Hematopoietic multipotent progenitor cell treated with erythropoietin and hydrocortisone succinate and interleukin-3 and kit ligand, for 4 days (in vitro differentiated cells): ENCODE data around the gene SHBG.
A peak's percentile ranks its signal among the peaks of the same experiment; 100 is the strongest.
"Not testable (repeated sequence)": the region's sequence is repeated elsewhere in the genome, so short reads cannot be mapped to it uniquely, and the experiment has no call there.

Experiments
- DNase-seq: peaks from one replicate; pipeline ENCODE4 v3.0.0-alpha.2; 2015

SHBG gene

DNA sequence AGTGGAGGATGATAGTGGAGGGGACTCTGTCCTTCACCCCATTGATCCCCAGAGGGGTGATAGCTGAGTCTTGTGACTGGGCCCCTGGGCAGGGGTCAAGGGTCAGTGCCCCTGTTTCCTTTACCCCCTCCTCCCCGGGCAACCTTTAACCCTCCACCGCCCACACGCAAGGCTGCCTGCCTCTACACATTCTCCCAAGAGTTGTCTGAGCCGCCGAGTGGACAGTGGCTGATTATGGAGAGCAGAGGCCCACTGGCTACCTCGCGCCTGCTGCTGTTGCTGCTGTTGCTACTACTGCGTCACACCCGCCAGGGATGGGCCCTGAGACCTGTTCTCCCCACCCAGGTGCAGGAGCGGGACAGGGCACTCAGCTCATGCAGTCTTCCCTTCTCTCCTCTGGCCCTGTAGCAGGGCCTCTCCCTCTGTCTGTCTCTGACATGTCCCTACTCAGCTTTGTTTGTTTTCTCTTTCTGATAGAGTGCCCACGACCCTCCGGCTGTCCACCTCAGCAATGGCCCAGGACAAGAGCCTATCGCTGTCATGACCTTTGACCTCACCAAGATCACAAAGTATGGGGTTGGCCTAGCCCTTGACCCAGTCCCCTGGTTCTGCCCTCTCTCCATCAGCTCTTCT is at the start of gene SHBG:
Gene SHBG, plus strand, starts transcription at position 197 of the 633 bp plus-strand sequence. Its CDS starts 38 bp downstream, at position 235.
- no peak for DNase-seq

DNA sequence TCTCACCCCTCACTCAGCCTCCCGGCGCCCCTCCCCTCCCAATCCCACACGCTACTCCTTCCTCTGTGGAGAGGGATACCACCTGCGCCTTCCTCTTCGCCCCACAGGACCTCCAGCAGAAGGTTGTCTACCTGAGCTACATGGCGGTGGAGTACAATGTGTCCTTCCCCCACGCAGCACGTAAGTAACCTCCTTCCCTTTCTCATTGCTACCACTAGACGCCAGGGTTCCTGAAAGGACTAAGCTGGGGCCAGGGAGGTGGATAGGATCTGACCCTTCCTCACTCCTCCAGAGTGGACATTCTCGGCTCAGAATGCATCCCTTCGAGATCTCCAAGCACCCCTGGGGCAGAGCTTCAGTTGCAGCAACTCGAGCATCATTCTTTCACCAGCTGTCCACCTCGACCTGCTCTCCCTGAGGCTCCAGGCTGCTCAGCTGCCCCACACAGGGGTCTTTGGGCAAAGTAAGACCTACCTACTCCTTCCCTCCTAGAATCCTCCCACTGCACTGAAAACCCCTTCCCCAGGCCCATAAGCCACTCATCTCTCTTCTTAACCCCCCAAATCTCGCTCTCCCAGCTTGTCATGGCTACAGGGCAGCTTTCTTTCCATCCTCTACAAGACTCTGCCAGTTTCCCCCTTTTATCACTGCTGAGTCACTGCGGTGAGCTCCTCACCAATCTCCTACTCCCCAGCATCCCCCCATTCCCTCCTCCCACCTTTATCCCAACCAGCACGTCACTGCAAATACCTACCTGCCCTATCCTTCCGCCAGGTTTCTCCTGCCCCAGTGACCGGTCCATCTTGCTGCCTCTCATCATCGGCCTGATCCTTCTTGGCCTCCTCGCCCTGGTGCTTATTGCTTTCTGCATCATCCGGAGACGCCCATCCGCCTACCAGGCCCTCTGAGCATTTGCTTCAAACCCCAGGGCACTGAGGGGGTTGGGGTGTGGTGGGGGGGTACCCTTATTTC is 49.0 kb upstream of the SHBG start:
- peak; percentile 81 for DNase-seq

DNA sequence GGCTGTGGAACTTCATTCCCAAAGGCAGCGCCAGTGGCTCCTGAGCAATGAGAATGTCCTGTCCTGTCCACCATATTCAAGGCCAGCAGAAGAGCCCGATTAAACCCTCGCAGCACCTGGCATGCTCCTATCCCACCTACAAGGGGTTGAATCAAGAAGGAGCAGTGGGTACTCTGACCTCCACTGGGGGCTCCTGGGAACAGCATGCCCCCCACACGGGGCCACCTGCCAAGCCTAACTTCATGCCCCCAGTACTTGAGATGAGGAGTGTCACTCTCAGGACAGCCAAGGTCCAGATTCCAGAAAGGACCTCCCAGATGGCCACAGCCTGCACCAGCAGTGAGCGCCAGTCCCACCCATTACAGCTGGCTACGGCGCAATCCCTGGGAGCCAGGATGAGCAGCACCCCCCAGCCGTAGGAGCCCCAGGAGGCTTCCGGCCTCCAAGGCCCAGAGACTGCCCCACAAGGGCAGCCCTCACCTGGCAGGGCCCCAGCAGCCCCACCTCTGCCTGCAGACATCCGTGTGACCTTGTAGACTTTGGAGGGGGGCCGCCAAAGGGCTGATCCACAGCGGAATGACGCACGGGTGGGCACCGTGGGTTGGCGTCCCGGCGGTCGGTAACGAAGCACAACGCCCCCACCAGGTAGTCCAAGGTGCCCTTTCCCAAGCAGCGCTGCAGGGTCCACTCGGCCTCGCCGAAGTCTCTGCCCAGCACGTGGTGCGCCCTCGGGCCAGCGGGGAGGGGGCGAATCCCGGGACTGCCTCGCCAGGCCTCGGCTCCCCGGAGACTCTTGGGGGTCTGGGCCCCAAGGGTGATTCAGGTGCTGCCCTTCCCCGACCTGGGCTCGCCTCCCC is 47.3 kb upstream of the SHBG start:
- no peak for DNase-seq

DNA sequence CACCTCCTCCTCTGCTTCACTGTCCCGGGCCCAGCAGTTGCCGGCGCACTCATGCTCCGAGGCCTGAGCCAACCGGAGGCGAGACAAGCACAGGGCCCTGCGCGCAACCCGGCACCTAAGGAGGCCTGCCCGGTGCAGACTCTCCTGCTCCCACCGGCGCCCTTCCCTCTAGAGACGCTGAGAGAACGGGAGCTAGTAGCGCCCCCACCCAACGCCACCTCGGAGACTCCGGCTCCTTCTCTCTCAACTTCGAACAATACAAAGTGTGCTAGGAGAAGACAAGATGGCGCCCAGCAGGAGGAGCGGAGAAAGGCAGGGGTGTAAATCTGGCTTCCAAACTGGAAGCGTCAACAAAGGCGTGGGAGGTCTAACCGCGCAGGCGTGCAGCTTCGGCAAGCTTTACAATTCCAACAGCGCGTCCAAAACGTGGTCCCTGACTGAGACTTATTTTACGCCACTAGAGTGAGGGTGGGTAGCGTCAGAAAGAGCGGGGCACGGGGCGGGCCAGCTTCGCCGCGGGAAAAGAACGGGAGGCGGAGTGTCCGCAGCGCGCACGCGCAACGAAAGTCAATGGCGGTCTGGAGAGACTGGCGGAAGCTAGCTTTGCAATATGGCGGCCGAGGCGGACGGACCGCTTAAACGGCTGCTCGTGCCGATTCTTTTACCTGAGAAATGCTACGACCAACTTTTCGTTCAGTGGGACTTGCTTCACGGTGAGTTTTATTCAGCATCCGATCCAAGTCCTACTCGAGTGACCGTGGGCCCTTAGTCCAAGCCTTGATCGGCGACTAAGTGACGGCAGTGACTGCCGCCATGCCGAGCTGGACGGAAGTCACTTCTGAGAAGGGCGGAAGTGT is 46.5 kb upstream of the SHBG start, which contains the start of gene MPDU1:
Gene MPDU1, plus strand, starts transcription at position 600 of the 857 bp plus-strand sequence. Its CDS starts 11 bp downstream, at position 611.
- peak; percentile 99 for DNase-seq

GRCh38 chr17:7586673-7587419 is 43.1 kb upstream of the SHBG start:
- peak; percentile 35 for DNase-seq

DNA sequence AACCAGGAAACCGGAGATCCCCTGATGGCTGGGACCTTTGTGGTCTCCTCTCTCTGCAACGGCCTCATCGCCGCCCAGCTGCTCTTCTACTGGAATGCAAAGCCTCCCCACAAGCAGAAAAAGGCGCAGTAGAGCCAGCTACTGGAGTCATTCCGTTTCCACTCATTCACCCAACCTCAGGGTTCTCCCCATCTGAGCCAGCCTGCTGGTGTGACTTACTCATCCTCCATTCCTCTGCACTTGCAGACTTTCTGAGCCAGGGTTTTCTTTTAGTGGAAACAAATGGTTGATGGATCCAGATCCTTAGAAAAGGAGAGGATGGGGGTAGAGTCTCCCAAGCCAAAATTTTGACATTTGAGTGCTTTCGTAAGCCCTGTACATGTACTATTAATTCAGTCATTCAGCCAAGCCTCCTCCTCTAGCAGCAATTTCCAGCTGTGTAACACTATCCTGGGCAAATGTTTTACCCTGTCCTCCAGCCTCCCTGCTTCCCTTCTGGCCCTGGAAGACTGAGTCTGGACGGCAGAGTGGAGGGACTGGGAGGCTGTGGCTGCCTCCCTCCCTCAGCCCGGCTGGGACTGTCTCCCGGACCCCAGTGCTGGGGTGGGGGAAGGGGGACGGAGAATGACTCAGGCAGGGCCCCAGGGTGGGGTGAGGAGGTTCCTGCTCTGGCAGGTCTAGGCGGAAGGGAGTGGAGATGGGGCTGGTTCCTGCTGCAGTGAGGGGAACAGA is 42.3 kb upstream of the SHBG start:
- peak; percentile 54 for DNase-seq

- no peak for DNase-seq
These were observed 41.3 kb upstream of the SHBG start for GRCh38 chr17:7588553-7589203.

GRCh38 chr17:7589204-7589868 is 40.6 kb upstream of the SHBG start:
- DNase-seq, result peak; percentile 92

GRCh38 chr17:7589891-7590691 is 39.8 kb upstream of the SHBG start, which contains the start of gene SOX15:
SOX15 (minus strand) TSS chr17:7590094; CDS start chr17:7589676, 418 bp downstream.
- no peak for DNase-seq

GRCh38 chr17:7590743-7591142 is 39.2 kb upstream of the SHBG start:
- no peak for DNase-seq

DNA sequence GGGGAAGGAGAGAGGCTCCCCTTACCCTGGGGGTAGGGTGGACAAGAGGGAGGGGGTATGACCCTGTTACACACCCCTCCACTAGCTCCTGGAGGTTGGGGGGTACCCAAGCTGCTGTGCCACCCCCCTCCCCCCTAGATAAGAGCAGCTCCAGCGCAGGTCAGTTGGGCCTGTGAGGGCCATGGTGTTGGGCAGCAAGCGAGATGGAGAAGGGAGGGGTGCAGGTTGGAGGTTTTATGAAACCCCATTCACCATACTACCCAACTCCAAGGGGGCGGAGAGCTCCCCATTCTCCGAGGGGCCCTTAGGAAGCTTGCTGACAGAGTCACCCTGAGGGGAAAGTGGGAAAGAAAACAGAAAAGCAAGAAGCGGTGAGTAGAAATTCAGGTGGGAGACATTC is 38.3 kb upstream of the SHBG start:
- no peak for DNase-seq

DNA sequence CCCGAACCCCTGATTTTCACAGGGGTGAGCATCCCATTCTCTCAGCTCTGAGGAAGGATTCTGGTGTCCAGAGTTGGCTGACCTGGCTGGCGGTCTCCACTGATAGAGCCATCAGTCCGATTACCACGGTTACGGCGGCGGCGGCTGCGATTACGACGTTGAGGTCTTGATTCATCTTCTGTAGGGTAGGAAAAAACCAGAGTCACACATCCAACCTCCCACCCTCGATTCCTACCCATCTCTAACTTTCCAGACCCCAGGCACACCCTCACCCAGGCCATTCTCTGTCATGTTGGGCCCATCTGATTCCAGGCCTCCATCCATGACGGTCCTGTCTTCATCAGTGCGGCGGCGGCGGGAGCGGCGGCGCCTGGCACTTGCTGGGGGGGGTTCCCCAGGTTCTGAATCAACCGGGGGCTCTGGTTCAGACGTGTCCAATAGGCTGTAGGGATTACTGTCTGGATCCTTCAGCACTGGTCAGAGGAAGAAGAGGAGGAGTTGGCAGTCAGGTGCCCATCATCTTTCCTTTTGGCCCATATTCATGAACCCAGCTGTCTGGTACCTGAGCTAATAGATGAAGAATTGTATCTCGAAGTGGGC is 37.4 kb upstream of the SHBG start:
- no peak for DNase-seq

GRCh38 chr17:7593296-7593695 is 36.6 kb upstream of the SHBG start:
- DNase-seq, result no peak

DNA sequence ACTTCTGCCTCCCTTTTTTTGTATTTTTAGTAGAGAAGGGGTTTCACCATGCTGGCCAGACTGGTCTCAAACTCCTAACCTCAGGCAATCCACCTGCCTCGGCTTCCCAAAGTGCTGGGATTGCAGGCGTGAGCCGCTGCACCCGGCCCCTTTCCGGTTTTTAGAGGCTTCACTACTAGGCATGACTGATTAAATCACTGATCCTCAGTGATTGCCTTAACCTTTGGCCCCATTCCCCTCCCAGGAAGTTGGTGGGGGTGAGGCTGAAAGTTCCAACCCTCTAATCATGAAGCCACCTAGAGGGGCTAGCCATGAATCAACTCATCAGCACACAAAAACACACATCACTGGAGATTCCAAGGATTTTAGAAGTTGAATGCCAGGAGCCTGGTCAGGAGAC is 32.4 kb upstream of the SHBG start:
- not testable (repeated sequence) for DNase-seq

DNA sequence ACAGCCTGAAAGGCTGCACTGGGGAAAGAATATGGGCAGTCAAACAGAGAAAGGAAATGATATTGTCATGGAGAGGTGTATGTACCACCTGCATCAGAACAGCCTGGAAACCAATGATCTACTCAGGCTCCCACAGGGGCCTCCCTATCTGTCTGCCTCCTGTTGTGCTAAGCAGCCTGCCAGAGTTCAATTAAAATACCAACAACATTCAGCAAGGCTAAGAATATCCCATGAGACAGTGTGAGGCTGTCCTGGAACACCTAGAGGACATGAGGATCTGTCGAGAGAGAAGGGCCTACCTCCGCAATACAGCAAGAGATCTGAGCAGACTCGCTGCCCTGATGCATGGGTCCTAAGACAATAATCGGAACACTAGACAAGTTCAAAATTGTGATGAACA is 23.7 kb upstream of the SHBG start:
- no peak for DNase-seq

DNA sequence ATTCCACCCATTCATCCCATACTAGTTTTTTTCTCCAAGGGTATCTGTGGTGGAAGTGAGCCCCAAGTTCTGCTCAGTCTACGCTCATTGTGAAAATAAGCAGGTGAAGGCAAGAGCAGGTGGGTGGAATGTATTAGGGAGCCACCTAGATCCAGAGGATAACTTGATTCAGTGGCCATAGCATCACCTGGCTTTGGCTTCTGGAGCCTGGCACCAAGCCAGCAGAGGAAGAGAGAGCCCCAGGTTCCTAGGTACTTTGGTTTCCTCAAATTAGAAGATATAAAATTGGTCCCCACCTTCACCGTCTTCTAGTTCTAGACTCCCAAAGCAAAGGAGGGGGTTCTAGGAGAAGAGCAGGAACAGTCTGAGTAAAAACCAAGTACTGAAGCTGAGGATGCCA is 19.3 kb upstream of the SHBG start:
- no peak for DNase-seq

- DNase-seq, result no peak
These were observed 18.2 kb upstream of the SHBG start for GRCh38 chr17:7611635-7612293.

DNA sequence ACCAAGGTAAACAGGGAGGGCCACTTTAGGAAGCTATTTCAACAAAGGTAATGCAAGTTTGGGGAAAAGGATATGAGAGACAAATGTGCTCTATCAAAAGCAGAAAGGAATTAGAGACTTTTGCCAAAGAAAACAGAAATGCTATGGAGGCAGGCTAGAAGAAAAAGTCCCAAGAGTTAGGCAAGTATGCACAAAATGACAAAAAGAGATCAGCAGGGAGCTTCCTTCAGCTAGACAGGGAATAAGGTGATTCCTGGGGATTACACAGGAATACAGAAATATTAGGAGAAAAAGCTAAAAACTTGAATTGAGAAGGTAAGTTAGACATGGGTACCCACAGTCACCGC is 17.7 kb upstream of the SHBG start:
- DNase-seq, result no peak
